ENCODE measurements around the gene NAXD. TPM values are rescaled to one million over a fixed set of nuclear protein-coding genes. Genes with fewer than 3 reads are reported as not detected.
A peak's percentile ranks its signal among the peaks of the same experiment; 100 is the strongest.

The NAXD gene
- total and polyA plus RNA-seq, 10 of the 15 experiments (the other 5 are each of a cell fraction or from before 2014, with no cell fraction given), result 1.5 to 36.2 (median 23.8) TPM

DNA sequence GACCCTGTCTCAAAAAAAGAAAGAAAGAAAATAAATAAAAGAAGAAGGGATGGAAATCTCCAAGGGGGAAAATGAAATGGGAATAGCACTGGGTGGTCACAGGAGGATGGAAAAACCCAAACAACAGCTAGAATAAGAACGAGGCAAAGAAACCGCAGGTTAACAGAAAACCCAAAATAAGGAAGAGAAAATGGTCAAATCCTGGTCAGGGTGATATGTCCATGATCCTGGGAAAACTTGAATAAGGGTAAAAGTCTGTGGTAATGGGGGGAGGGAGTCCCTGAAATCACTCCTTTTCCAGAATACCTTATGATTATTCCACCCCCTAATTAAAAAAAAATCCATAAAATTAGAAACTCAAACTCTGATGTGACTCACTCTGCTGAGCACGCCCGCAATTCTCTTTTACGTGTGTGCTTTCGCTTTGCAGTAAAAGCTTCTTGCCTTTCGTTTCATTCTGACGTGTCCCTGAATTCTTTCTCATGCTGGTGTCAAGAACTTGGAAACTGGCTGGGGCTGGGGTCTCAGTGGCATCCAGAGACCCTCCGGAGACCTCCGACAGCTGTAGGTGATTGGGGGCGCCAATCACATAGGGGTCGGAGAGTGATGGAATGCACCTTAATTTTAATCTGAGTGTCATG is 4.3 kb upstream of the NAXD start (continued):
- TF ChIP-seq, protein P1, sequence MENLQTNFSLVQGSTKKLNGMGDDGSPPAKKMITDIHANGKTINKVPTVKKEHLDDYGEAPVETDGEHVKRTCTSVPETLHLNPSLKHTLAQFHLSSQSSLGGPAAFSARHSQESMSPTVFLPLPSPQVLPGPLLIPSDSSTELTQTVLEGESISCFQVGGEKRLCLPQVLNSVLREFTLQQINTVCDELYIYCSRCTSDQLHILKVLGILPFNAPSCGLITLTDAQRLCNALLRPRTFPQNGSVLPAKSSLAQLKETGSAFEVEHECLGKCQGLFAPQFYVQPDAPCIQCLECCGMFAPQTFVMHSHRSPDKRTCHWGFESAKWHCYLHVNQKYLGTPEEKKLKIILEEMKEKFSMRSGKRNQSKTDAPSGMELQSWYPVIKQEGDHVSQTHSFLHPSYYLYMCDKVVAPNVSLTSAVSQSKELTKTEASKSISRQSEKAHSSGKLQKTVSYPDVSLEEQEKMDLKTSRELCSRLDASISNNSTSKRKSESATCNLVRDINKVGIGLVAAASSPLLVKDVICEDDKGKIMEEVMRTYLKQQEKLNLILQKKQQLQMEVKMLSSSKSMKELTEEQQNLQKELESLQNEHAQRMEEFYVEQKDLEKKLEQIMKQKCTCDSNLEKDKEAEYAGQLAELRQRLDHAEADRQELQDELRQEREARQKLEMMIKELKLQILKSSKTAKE (IDR thresholded peaks at IDR 0.05; ENCODE audit: low read depth, poor library complexity, severe bottlenecking), result no peak
- TF ChIP-seq, protein P2, sequence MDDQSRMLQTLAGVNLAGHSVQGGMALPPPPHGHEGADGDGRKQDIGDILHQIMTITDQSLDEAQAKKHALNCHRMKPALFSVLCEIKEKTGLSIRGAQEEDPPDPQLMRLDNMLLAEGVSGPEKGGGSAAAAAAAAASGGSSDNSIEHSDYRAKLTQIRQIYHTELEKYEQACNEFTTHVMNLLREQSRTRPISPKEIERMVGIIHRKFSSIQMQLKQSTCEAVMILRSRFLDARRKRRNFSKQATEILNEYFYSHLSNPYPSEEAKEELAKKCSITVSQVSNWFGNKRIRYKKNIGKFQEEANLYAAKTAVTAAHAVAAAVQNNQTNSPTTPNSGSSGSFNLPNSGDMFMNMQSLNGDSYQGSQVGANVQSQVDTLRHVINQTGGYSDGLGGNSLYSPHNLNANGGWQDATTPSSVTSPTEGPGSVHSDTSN (IDR thresholded peaks at IDR 0.05; ENCODE audit: insufficient replicate concordance, low read depth, low read length), result no peak
- TF ChIP-seq CHD2 (IDR thresholded peaks at IDR 0.05; ENCODE audit: borderline replicate concordance, low read depth, low read length) (0 out of 2 replicates have a peak, but pooled peaks have one; percentile 20), IKZF1 (conservative IDR thresholded peaks at IDR 0.05) (peak; percentile 96), SMC3 (IDR thresholded peaks at IDR 0.05; ENCODE audit: borderline replicate concordance, low read length) (no peak; the same call in 1 of the 2 replicates), YY1 (IDR thresholded peaks at IDR 0.05; ENCODE audit: low read depth, low read length) (no peak), RCOR1 (conservative IDR thresholded peaks at IDR 0.05; ENCODE audit: low read depth, low read length) (no peak), ZNF622 (IDR thresholded peaks at IDR 0.05) (no peak), ATF7 (IDR thresholded peaks at IDR 0.05; ENCODE audit: low read depth) (peak; percentile 65), SRF (IDR thresholded peaks at IDR 0.05; ENCODE audit: low read depth in 2 of 2, low read length in 2 of 2) (no peak), MYC (IDR thresholded peaks at IDR 0.05; ENCODE audit: insufficient read depth, insufficient read length, insufficient replicate concordance, low read length, severe bottlenecking) (no peak), EP300 (IDR thresholded peaks at IDR 0.05; ENCODE audit: borderline replicate concordance in 1 of 2, control insufficient read depth in 1 of 2, low read depth in 2 of 2, low read length in 2 of 2) (peak in 1 of 2 experiments; percentile 76; a peak in 1 of 4 replicates)
- TF ChIP-seq, protein P3, sequence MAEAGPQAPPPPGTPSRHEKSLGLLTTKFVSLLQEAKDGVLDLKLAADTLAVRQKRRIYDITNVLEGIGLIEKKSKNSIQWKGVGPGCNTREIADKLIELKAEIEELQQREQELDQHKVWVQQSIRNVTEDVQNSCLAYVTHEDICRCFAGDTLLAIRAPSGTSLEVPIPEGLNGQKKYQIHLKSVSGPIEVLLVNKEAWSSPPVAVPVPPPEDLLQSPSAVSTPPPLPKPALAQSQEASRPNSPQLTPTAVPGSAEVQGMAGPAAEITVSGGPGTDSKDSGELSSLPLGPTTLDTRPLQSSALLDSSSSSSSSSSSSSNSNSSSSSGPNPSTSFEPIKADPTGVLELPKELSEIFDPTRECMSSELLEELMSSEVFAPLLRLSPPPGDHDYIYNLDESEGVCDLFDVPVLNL (IDR thresholded peaks at IDR 0.05; ENCODE audit: low read depth, low read length), result no peak
- TF ChIP-seq, protein P4, sequence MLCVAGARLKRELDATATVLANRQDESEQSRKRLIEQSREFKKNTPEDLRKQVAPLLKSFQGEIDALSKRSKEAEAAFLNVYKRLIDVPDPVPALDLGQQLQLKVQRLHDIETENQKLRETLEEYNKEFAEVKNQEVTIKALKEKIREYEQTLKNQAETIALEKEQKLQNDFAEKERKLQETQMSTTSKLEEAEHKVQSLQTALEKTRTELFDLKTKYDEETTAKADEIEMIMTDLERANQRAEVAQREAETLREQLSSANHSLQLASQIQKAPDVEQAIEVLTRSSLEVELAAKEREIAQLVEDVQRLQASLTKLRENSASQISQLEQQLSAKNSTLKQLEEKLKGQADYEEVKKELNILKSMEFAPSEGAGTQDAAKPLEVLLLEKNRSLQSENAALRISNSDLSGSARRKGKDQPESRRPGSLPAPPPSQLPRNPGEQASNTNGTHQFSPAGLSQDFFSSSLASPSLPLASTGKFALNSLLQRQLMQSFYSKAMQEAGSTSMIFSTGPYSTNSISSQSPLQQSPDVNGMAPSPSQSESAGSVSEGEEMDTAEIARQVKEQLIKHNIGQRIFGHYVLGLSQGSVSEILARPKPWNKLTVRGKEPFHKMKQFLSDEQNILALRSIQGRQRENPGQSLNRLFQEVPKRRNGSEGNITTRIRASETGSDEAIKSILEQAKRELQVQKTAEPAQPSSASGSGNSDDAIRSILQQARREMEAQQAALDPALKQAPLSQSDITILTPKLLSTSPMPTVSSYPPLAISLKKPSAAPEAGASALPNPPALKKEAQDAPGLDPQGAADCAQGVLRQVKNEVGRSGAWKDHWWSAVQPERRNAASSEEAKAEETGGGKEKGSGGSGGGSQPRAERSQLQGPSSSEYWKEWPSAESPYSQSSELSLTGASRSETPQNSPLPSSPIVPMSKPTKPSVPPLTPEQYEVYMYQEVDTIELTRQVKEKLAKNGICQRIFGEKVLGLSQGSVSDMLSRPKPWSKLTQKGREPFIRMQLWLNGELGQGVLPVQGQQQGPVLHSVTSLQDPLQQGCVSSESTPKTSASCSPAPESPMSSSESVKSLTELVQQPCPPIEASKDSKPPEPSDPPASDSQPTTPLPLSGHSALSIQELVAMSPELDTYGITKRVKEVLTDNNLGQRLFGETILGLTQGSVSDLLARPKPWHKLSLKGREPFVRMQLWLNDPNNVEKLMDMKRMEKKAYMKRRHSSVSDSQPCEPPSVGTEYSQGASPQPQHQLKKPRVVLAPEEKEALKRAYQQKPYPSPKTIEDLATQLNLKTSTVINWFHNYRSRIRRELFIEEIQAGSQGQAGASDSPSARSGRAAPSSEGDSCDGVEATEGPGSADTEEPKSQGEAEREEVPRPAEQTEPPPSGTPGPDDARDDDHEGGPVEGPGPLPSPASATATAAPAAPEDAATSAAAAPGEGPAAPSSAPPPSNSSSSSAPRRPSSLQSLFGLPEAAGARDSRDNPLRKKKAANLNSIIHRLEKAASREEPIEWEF (IDR thresholded peaks at IDR 0.05; ENCODE audit: insufficient replicate concordance, low read depth, low read length), result no peak
- TF ChIP-seq, protein P5, sequence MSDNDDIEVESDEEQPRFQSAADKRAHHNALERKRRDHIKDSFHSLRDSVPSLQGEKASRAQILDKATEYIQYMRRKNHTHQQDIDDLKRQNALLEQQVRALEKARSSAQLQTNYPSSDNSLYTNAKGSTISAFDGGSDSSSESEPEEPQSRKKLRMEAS (IDR thresholded peaks at IDR 0.05; ENCODE audit: low read depth, low read length), result no peak
- TF ChIP-seq, protein P6, sequence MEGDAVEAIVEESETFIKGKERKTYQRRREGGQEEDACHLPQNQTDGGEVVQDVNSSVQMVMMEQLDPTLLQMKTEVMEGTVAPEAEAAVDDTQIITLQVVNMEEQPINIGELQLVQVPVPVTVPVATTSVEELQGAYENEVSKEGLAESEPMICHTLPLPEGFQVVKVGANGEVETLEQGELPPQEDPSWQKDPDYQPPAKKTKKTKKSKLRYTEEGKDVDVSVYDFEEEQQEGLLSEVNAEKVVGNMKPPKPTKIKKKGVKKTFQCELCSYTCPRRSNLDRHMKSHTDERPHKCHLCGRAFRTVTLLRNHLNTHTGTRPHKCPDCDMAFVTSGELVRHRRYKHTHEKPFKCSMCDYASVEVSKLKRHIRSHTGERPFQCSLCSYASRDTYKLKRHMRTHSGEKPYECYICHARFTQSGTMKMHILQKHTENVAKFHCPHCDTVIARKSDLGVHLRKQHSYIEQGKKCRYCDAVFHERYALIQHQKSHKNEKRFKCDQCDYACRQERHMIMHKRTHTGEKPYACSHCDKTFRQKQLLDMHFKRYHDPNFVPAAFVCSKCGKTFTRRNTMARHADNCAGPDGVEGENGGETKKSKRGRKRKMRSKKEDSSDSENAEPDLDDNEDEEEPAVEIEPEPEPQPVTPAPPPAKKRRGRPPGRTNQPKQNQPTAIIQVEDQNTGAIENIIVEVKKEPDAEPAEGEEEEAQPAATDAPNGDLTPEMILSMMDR (IDR thresholded peaks at IDR 0.05 in 2 of 3, conservative IDR thresholded peaks at IDR 0.05 in 1 of 3; ENCODE audit: control insufficient read depth in 2 of 3, extremely low read depth in 1 of 3, insufficient read depth in 1 of 3, low read depth in 3 of 3, low read length in 3 of 3), result no peak
